Measurements from ENCODE around the gene FAXDC2. TPM values are rescaled to one million over a fixed set of nuclear protein-coding genes. Genes with fewer than 3 reads are reported as not detected.

FAXDC2 gene
- total RNA-seq, 1 experiment from 2014 or later, result 0.95 TPM

- peaks cover 9% of the 10 kb centered on the region; the same call in 1 of the 2 replicates for H3K4me1 ChIP-seq
- peaks cover 10% of the 10 kb centered on the region for H3K4me1 Mint-ChIP-seq (ENCODE audit: low read depth, unreplicated experiment)
- H3K27me3 Mint-ChIP-seq (ENCODE audit: insufficient read depth, unreplicated experiment), result no peaks in the 10 kb centered on the region
- H3K9me3 Mint-ChIP-seq (ENCODE audit: unreplicated experiment), result no peaks in the 10 kb centered on the region
- H3K4me3 Mint-ChIP-seq (ENCODE audit: unreplicated experiment), result no peak overlapping the region
- ChIA-PET POLR2A (no interaction called here), CTCF (no interaction called here)
- no peaks in the 10 kb centered on the region for H3K27me3 ChIP-seq (replicated peaks; ENCODE audit: control insufficient read depth, insufficient read depth, low read length)
- no peak for DNase-seq
- intact Hi-C loops (cut with micrococcal nuclease; ENCODE audit: unreplicated experiment), result loop anchor here (5.0 kb wide), 1 partner anchor 56 kb away; the partner anchor contains the start of gene LARP1
- H3K36me3 Mint-ChIP-seq (ENCODE audit: insufficient read depth, unreplicated experiment), result peaks cover 100% of the 10 kb centered on the region
- H3K9me3 ChIP-seq, result no peaks in the 10 kb centered on the region
- no TSS peak for BruUV-seq (replicated peaks)
- peaks cover 9% of the 10 kb centered on the region for H3K36me3 ChIP-seq (ENCODE audit: control insufficient read depth, insufficient read depth, low read length)
- no peak overlapping the region for H3K27ac Mint-ChIP-seq (ENCODE audit: unreplicated experiment)
- H3K4me3 ChIP-seq (ENCODE audit: low read depth, low read length), result no peak overlapping the region
- no peak for TF ChIP-seq CTCF (IDR thresholded peaks at IDR 0.05; ENCODE audit: insufficient read depth in 1 of 2, low read depth in 1 of 2, low read length in 1 of 2, severe bottlenecking in 1 of 2, unreplicated experiment in 1 of 2)
Observed at GRCh38 chr5:154813736-154814135, 36.7 kb downstream of the FAXDC2 start.

GRCh38 chr5:154813158-154813557 lies 37.2 kb downstream of the FAXDC2 start:
- BruUV-seq (replicated peaks), result no TSS peak
- H3K27me3 Mint-ChIP-seq (ENCODE audit: insufficient read depth, unreplicated experiment), result no peaks in the 10 kb centered on the region

GRCh38 chr5:154811653-154812465 lies 38.5 kb downstream of the FAXDC2 start:
- POLR2A ChIA-PET, result no interaction called here
- intact Hi-C loops (cut with micrococcal nuclease; ENCODE audit: unreplicated experiment), result loop anchor here (1.0 to 5.0 kb wide), 4 partner anchors 17 to 162 kb away; partner anchors contain the start of gene LARP1
- Histone ChIP-seq H3K36me3 (ENCODE audit: control insufficient read depth, insufficient read depth, low read length) (peaks cover 11% of the 10 kb centered on the region), H3K9me3 (no peaks in the 10 kb centered on the region), H3K4me1 (peaks cover 9% of the 10 kb centered on the region; the same call in 1 of the 2 replicates), H3K4me3 (ENCODE audit: low read depth, low read length) (no peak overlapping the region), H3K27me3 (replicated peaks; ENCODE audit: control insufficient read depth, insufficient read depth, low read length) (no peaks in the 10 kb centered on the region)
- BruUV-seq (replicated peaks), result no TSS peak
- H3K27ac Mint-ChIP-seq (ENCODE audit: unreplicated experiment), result peak overlapping the region; percentile 36
- peak; percentile 62 to 66 for DNase-seq
- peak; percentile 89 to 91 for TF ChIP-seq CTCF (IDR thresholded peaks at IDR 0.05; ENCODE audit: insufficient read depth in 1 of 2, low read depth in 1 of 2, low read length in 1 of 2, severe bottlenecking in 1 of 2, unreplicated experiment in 1 of 2)
- peaks cover 95% of the 10 kb centered on the region for H3K36me3 Mint-ChIP-seq (ENCODE audit: insufficient read depth, unreplicated experiment)
- H3K27me3 Mint-ChIP-seq (ENCODE audit: insufficient read depth, unreplicated experiment), result no peaks in the 10 kb centered on the region
- CTCF ChIA-PET, result interaction anchor here (1.0 kb wide), 1 partner anchor 164 kb away, joined by 3 read pairs; no protein-coding TSS in a partner anchor
- H3K4me1 Mint-ChIP-seq (ENCODE audit: low read depth, unreplicated experiment), result peaks cover 10% of the 10 kb centered on the region
- H3K9me3 Mint-ChIP-seq (ENCODE audit: unreplicated experiment), result no peaks in the 10 kb centered on the region
- no peak overlapping the region for H3K4me3 Mint-ChIP-seq (ENCODE audit: unreplicated experiment)

More at GRCh38 chr5:154813158-154813557, 37.2 kb downstream of the FAXDC2 start:
- ChIA-PET POLR2A (no interaction called here), CTCF (no interaction called here)
- no peak overlapping the region for H3K4me3 ChIP-seq (ENCODE audit: low read depth, low read length)
- peaks cover 9% of the 10 kb centered on the region; the same call in 1 of the 2 replicates for H3K4me1 ChIP-seq
- peaks cover 9% of the 10 kb centered on the region for H3K36me3 ChIP-seq (ENCODE audit: control insufficient read depth, insufficient read depth, low read length)
- Mint-ChIP-seq H3K4me3 (ENCODE audit: unreplicated experiment) (no peak overlapping the region), H3K9me3 (ENCODE audit: unreplicated experiment) (no peaks in the 10 kb centered on the region), H3K4me1 (ENCODE audit: low read depth, unreplicated experiment) (peaks cover 10% of the 10 kb centered on the region), H3K36me3 (ENCODE audit: insufficient read depth, unreplicated experiment) (peaks cover 100% of the 10 kb centered on the region), H3K27ac (ENCODE audit: unreplicated experiment) (no peak overlapping the region)
- no peak for DNase-seq
- H3K9me3 ChIP-seq, result no peaks in the 10 kb centered on the region
- H3K27me3 ChIP-seq (replicated peaks; ENCODE audit: control insufficient read depth, insufficient read depth, low read length), result no peaks in the 10 kb centered on the region
- intact Hi-C loops (cut with micrococcal nuclease; ENCODE audit: unreplicated experiment), result loop anchor here (5.0 kb wide), 1 partner anchor 56 kb away; the partner anchor contains the start of gene LARP1
- TF ChIP-seq CTCF (IDR thresholded peaks at IDR 0.05; ENCODE audit: insufficient read depth in 1 of 2, low read depth in 1 of 2, low read length in 1 of 2, severe bottlenecking in 1 of 2, unreplicated experiment in 1 of 2), result no peak
